Measurements from ENCODE around the gene PIK3C2B. TPM values are rescaled to one million over a fixed set of nuclear protein-coding genes. Genes with fewer than 3 reads are reported as not detected.

PIK3C2B gene
- total RNA-seq (36.4 TPM), polyA plus RNA-seq (ENCODE audit: insufficient read depth, low read depth, low replicate concordance) (2.5 TPM)
- long read RNA-seq, donor 1: 0 reads
- long read RNA-seq, donor 2, partial matches to known transcripts: 0 of 1 reads
- long read RNA-seq, donor 2, other reads (novel, unspliced or antisense): 0 of 1 reads
- long read RNA-seq, donor 3, partial matches to known transcripts: 0 of 2 reads
- long read RNA-seq, donor 3, other reads (novel, unspliced or antisense): 0 of 2 reads
- long read RNA-seq, donor 4, partial matches to known transcripts: 0 of 2 reads
- long read RNA-seq, donor 4, other reads (novel, unspliced or antisense): 0 of 2 reads
- long read RNA-seq, donor 5, partial matches to known transcripts: 0 of 1 reads
- long read RNA-seq, donor 5, other reads (novel, unspliced or antisense): 0 of 1 reads
- long read RNA-seq, donor 6: 0 reads
- long read RNA-seq, donor 7, partial matches to known transcripts: 1 of 7 reads
- long read RNA-seq, donor 7, other reads (novel, unspliced or antisense): 6 of 7 reads
- long read RNA-seq, donor 8, partial matches to known transcripts: 0 of 3 reads
- long read RNA-seq, donor 8, other reads (novel, unspliced or antisense): 0 of 3 reads
- long read RNA-seq, donor 9: 0 reads
- long read RNA-seq, donor 10, partial matches to known transcripts: 0 of 2 reads
- long read RNA-seq, donor 10, other reads (novel, unspliced or antisense): 0 of 2 reads

GRCh38 chr1:204494281-204495077 lies at the start of gene PIK3C2B:
Gene PIK3C2B (minus strand): TSS chr1:204494805. CDS start chr1:204469802, 25,003 bp downstream.
- H3K27ac ChIP-seq (ENCODE audit: low read depth in 2 of 2, low read length in 2 of 2): peak within 1 kb of the TSS; percentile 78 to 80
- H3K27me3 ChIP-seq (ENCODE audit: control insufficient read depth, insufficient read depth, low read length): no peaks in the 10 kb centered on the region
- no peaks in the 10 kb centered on the region for H3K36me3 ChIP-seq (ENCODE audit: control insufficient read depth in 2 of 3, insufficient read depth in 3 of 3, low read length in 3 of 3)
- H3K4me3 ChIP-seq (ENCODE audit: low read length in 3 of 3): peak within 1 kb of the TSS; percentile 78 to 92 (median 84)
- TF ChIP-seq CTCF (IDR thresholded peaks at IDR 0.05; ENCODE audit: borderline replicate concordance, extremely low read depth, insufficient read depth): peak; percentile 17
- FAIRE-seq (no peak), DNase-seq (peak; percentile 88 to 97 (median 93))
- H3K4me1 ChIP-seq (ENCODE audit: control insufficient read depth in 2 of 3, insufficient read depth in 2 of 3, low read depth in 1 of 3, low read length in 3 of 3): peaks cover 5 to 22% (median 7%) of the 10 kb centered on the region in 3 donors
- H3K9ac ChIP-seq (ENCODE audit: low read length in 3 of 3): peak within 1 kb of the TSS; percentile 72 to 77 (median 74)
- no peaks in the 10 kb centered on the region for H3K9me3 ChIP-seq (ENCODE audit: control insufficient read depth in 2 of 3, insufficient read depth in 1 of 3, low read length in 3 of 3)
- intact Hi-C loops (cut with DNase I): loop anchor here (5.0 kb wide), 1 partner anchor 47 kb away; no protein-coding TSS in a partner anchor

DNA sequence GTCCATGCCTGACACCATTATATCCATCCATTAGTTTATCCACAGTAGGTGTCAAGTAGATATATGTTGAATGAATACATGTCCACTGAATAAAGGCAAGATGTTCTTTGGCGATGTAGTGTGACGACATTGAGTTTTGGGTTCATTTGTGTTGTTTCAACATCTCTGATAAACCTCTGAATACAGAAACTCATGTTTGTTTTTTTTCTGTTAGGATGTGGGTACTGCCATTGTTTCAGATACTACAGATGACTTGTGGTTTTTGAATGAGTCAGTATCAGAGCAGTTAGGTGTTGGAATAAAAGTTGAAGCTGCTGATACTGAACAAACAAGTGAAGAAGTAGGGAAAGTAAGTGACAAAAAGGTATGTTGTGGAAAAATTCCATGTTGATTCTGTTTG lies 49.7 kb upstream of the PIK3C2B start:
- Histone ChIP-seq H3K9me3 (ENCODE audit: control insufficient read depth in 2 of 3, insufficient read depth in 1 of 3, low read length in 3 of 3) (no peaks in the 10 kb centered on the region), H3K27me3 (ENCODE audit: control insufficient read depth, insufficient read depth, low read length) (no peaks in the 10 kb centered on the region), H3K27ac (ENCODE audit: low read depth in 2 of 2, low read length in 2 of 2) (no peak overlapping the region), H3K4me3 (ENCODE audit: low read length in 3 of 3) (no peak overlapping the region), H3K4me1 (ENCODE audit: control insufficient read depth in 2 of 3, insufficient read depth in 2 of 3, low read depth in 1 of 3, low read length in 3 of 3) (no peaks in the 10 kb centered on the region), H3K36me3 (ENCODE audit: control insufficient read depth in 2 of 3, insufficient read depth in 3 of 3, low read length in 3 of 3) (peaks cover 16 to 81% (median 51%) of the 10 kb centered on the region in 3 donors), H3K9ac (ENCODE audit: low read length in 3 of 3) (no peak overlapping the region)
- intact Hi-C loops (cut with DNase I): no loop called here
- TF ChIP-seq CTCF (IDR thresholded peaks at IDR 0.05; ENCODE audit: borderline replicate concordance, extremely low read depth, insufficient read depth): no peak
- FAIRE-seq (no peak), DNase-seq (no peak)

- no peak for FAIRE-seq
- Histone ChIP-seq H3K36me3 (ENCODE audit: control insufficient read depth in 2 of 3, insufficient read depth in 3 of 3, low read length in 3 of 3) (peaks cover 18 to 74% (median 48%) of the 10 kb centered on the region in 3 donors), H3K27ac (ENCODE audit: low read depth in 2 of 2, low read length in 2 of 2) (no peak overlapping the region)
Measured at GRCh38 chr1:204541626-204542025, 47.0 kb upstream of the PIK3C2B start.

More at GRCh38 chr1:204541626-204542025, 47.0 kb upstream of the PIK3C2B start:
- H3K9ac ChIP-seq (ENCODE audit: low read length in 3 of 3): no peak overlapping the region
- no peak for TF ChIP-seq CTCF (IDR thresholded peaks at IDR 0.05; ENCODE audit: borderline replicate concordance, extremely low read depth, insufficient read depth)
- no peak for DNase-seq
- no peaks in the 10 kb centered on the region for H3K27me3 ChIP-seq (ENCODE audit: control insufficient read depth, insufficient read depth, low read length)
- intact Hi-C loops (cut with DNase I): no loop called here
- no peaks in the 10 kb centered on the region for H3K4me1 ChIP-seq (ENCODE audit: control insufficient read depth in 2 of 3, insufficient read depth in 2 of 3, low read depth in 1 of 3, low read length in 3 of 3)
- no peaks in the 10 kb centered on the region for H3K9me3 ChIP-seq (ENCODE audit: control insufficient read depth in 2 of 3, insufficient read depth in 1 of 3, low read length in 3 of 3)
- no peak overlapping the region for H3K4me3 ChIP-seq (ENCODE audit: low read length in 3 of 3)
